GM19193 (cell line): ENCODE measurements around the gene PAX3.
A peak's percentile ranks its signal among the peaks of the same experiment; 100 is the strongest.

Experiments used
- POLR2A ChIP-seq: IDR thresholded peaks from 4 replicates; pipeline ENCODE4 v1.6.1; 2011; ENCODE audit not compliant: insufficient read depth, insufficient read length; ENCODE audit errors: extremely low read depth

Gene PAX3

DNA sequence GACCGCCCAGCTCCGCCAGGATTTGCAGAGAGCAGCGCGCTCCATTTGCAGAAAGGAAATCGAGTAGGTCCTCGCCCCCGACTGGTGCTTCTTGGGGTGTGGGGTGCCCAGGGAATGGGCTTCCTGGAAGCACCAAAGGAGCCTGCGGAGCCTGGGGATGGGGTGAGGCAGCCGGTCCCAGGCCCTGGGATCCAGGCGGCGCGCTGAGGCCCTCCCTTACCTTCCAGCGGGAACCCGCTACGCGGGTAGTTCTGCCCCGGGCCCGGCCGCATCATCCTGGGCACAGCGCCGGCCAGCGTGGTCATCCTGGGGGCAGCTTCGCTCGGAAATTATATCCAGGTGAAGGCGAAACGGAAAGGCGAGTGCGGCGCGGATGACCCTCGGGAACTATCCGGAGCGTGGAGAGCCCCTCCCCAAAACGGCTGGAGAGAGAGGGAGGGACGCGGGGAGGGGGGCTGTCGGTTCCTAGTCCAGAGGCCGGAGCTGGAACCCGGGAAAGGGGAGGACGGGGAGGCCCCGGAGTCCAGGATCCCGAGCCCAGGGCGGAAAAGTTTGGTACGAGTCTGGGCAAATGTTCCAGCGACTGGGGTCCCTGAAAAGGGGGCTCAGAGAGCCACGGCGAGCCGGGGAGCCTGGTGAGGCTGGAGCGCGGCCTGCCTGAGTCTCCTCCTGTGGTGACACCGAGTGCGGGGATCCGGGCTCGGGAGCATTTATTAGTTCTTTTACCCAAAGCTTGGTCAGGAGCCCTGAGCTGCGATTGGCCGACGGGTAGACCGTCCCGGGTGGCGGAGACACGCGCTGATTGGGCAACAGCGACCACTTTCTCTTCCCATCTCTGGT is at the start of gene PAX3:
TSS of gene PAX3 (minus strand) at position 688 of the 840 bp plus-strand sequence. CDS start at position 305, 383 bp downstream.
- peak; percentile 50 for TF ChIP-seq POLR2A

DNA sequence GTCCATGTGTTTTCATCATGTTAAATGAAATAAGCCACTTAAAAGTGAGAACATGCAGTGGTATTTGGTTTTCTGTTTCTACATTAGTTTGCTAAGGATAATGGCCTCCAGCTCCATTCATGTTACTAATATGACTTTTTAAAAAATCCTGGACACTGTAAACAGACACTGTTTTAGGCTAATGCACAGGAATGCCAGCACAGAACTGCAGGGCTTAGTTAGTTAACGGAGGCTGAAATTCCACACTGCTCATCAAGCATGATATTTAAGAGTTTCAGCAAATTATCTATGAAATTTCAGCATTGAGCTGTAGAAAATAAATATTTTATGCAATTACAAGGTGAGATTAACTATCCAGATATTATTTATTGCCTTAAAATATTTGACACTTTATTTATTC is 42.5 kb upstream of the PAX3 start:
- TF ChIP-seq POLR2A = no peak

DNA sequence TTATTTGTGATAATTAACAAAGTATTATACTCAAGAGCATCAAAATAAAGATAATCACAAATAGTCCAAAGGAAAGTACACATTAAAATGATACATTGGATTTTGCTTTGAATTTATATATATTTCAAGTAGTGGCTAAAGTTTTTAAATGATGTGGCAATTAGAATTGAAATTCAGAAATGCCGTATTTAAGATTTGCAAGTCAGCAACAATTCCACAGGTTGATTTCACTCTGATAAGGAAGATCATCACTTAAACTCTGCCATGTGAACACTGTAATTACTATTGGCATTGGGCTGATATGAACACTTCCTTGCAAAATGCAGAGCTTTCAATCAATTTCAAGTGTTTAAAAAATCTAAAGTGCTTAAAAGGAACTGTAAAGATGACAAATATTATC is 39.6 kb upstream of the PAX3 start:
- TF ChIP-seq POLR2A = no peak

DNA sequence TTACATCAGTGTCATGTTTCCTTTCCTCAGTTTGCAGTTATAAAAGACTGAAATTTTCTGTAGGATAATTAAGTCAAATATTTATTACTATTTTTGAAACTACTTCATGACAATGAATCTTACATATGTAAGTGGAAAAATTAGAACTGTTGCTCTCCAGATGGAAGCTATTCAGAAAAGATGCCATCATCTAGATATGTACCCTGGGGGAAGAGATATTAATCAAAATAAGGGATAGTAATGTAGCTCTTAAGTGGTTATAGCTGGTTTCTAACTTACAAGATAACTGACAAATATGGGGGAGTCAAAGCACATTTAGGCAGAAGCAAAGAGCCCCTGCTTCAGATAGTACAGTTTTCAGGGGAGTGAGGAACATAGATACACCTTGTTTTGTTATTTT is 38.1 kb upstream of the PAX3 start:
- TF ChIP-seq POLR2A = no peak

DNA sequence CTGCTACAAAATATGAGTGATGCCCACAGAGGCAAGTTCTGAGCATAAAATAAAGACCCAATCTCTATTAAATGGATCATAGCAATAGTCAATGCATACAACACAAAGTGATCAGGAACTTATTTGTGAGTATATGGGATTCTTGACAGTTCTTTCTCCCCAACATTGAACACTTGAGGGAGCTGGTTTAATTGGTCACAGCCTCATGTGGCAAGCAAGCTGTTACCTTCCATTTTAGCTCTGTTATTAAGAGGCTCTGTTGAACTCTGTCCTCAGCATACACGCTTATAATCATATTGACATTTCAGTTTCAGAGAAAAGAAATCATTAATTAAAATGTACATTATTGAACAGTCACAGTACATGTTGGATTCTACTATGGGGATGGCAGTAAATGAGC is 37.6 kb upstream of the PAX3 start:
- no peak for TF ChIP-seq POLR2A

DNA sequence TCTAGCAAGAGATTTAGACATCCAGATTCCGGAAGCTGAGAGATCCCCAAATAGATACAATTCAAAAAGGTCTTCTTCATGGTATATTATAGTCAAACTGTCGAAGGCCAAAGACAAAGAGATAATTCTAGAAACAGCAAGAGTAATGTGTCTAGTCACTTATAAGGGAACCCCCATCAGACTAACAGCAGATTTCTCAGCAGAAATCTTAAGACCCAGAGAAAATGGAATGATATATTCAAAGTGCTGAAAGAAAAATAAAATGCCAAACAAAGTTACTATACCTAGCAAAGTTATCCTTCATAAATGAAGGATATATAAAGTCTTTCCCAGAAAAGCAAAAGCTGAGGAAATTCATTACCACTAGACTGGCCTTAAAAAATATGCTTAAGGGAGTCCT is 36.1 kb upstream of the PAX3 start:
- TF ChIP-seq POLR2A = no peak

DNA sequence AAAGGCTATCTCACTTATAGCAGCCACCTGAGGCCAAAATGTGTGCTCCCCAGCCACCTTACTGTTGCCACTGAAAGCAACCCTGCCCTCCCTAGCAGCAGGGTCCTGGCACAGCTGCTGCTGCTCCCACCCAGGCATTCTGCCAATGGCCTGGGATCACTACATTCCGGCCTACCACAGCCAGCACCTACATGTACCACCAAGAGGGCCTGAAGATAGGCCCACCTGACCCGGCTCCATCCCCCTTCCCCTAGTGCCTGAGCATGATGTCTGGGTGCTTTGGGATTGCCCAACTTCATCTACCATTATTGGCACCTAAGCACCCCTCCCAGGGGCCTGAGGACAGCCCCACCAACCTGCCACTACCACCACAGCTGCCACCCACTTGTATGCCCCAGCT is 34.6 kb upstream of the PAX3 start:
- TF ChIP-seq POLR2A = no peak

DNA sequence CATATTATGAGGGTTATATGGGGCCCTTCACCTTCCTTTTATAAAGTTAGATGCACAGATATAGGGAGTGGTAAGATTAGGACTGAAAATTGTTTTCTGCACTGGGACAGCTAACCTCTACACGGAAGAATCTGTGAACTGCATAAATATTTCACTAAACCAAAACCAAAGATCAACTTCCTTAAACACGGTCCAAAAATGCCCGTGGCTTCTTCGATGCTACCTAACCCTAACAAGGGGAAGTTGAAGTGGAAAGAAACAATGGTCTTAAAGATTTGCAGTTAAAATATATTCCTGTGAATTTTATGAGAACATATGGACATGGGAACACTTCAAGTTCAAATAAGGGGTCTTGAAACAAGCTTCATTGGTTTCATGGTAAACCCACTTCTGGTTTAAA is 33.3 kb upstream of the PAX3 start:
- TF ChIP-seq POLR2A = no peak

DNA sequence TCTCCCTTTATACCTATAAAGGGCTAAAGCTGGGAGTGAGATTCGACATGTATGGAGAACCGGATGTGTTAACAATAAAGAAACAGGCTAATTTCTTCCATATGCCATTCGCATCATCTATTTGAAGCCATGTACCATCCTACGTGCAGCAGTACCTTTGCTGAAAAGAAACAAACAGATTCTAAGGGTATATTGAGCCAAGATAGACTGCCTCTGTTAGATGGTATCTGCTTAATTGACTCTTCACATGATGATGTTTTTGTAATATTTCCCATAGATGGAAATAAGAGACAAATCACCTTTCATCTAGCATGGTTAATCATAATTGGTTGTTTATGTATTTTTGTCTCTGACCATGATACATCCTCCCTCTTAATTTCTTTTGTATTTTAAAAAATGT is 32.1 kb upstream of the PAX3 start:
- no peak for TF ChIP-seq POLR2A

DNA sequence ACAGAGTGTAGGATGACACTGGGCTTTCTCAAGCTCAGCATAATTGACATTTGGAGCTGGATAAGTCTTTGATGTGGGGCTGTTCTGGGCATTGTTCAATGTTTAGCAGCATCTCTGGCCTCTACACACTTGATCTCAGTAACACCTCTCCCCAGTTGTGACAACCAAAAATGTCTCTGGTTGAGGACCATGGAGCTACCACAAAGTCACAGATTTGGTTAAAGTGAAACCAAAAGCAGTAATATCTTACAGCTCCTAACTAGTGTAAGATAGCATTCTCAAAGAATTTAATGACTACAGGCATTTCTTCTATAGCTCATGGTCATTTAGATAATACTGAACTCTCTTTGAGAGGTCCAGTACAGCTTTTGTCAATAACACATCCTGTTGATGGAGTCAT is 23.4 kb upstream of the PAX3 start:
- TF ChIP-seq POLR2A = no peak

DNA sequence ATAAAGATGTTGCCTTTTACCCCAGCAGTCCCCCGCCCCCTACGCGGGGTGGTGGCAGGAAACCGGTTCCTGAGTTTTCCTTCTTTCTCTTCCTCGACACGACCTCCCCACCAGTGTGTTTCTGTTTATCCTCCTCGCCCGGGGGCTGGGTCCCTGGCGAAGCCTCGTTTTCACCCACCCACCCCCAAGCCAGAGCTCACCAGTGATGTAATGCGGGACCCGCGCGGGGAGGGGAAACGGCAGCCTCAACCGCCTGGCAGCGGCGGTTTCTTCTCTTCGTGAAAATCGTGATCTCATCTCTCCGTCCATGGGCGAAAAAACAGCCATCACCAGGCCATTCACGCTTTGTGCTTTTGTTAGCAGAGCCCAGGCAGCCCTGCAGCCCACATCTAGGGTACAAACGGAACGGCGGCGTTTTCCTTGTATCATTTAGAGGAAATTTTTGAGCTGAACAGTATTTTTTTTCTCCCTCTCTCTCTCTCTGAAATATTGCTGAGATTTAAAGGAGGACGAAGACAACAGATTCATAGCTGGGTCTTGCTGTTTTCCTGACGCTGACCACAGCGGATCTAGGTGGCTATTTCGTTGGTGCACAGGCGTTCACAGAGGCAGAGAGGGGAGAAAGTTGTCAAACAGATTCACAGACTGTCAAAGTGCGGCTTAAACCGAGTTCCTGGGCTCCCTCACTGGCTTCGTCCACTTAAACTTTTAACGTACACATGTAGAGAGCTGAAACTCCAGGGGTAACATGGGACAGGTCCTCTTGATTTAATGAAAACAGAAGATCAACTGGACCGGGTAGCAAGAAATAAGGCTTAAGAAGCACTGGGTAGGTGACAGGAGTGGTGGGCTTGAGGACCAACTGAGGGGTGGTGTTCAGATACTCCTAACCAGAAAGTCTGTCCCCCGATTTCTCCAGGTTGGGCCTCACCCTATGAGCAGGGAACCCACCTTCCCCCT is 21.9 kb upstream of the PAX3 start:
- no peak for TF ChIP-seq POLR2A

DNA sequence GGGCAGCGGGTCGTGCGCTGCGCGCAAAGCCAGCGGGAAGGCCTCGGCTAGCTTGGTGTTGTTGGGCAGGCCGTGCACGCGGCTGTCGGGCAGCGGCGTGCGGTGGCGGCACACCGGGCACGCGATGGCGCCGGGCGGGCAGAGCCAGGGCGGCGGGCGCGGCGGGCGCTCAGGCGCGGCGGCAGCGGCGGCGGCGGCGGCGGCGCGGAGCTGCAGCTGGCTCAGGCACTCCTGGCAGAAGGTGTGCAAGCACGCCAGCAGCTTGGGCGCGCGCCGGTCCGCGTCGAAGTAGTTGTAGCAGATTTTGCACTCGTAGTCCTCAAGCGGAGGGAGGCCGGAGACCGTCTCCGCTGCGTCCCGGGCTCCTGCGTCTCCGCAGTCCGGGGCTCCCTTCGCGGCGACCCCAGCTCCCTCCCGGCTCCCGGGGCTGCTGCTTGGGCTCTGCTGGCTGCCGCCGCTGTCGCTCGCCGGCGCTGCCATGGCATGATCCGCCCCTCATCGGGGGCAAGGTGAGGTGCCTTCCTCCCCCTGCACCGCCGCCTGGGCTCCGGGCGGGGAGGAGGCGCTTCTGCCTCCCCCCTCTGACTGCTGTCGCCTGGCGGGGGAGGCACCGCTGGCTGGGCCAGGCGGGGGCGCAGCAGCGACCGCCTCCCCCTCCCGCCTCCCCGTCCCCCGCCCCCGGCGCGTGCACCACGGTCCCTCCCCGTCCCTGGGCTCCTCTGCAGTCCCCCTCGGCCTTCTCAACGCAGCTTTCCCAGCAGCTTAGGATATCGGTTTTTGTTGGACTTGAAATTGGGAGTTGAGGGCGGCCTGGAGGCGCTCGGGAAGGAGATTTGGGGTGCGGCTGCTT is 21.0 kb upstream of the PAX3 start:
- TF ChIP-seq POLR2A = no peak

DNA sequence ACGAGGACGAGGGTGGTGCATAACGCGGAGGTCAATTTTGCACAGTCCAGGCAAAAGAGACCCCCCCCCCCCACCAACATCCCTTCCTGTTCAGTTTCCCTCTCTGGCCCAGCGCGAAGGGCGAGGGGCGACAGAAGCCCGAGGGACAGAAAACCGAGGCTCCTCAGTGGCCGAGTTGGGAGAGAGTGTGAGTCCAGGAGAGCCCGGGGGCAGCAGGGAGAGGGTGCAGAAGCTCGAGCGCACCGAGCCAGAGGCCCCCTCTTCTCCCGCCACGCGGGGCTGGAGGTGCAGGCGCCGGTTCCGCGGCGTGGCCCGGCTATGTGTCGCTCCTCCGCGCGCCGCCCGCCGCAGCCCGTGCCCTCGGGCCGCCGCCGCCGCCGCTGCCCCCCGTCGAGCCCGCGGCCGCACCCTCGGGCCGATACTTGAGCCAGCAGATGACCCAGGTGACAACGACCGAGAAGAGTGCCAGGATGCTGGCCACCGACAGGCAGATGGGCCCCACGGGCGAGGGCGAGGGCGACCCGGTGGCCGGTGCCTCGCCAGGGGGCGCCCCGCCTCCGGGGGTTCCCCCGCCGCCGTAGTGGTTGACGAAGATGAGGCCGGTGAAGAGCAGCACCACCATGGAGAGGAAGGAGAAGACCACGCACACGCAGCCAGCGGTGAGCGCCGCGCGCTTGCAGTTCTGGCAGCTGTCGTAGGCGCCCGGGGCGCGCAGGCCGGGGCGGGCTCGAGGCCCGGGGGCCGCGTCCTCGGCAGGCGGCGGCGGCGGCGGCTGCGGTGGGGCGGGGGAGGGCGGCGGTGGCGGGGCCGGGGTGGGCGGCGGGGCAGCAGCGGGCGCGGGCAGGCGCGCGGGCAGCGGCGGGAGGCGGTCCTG is 20.2 kb upstream of the PAX3 start:
- no peak for TF ChIP-seq POLR2A
